HepG2 (cell line): Measurements from ENCODE around the gene ZFP90. TPM values are rescaled to one million over a fixed set of nuclear protein-coding genes. Genes with fewer than 3 reads are reported as not detected.
A peak's percentile ranks its signal among the peaks of the same experiment; 100 is the strongest.

Experiments used
- ARNTL ChIP-seq: sonication (generic); formaldehyde crosslinking; IDR thresholded peaks from 2 replicates; pipeline ENCODE4 v1.4.0; 2020; ENCODE audit warnings: mild to moderate bottlenecking, missing genetic modification reagents
- EEA1 ChIP-seq: sonication (generic); formaldehyde crosslinking; IDR thresholded peaks from 2 replicates; pipeline ENCODE4 v1.5.1; 2020; ENCODE audit warnings: mild to moderate bottlenecking, missing genetic modification reagents, borderline replicate concordance
- EED ChIP-seq: sonication (generic); formaldehyde crosslinking; IDR thresholded peaks from 2 replicates; pipeline ENCODE4 v1.5.0; 2020; ENCODE audit warnings: mild to moderate bottlenecking, missing genetic modification reagents
- FIP1L1 ChIP-seq: fragments of 200-400 bp; formaldehyde crosslinking; IDR thresholded peaks from 2 replicates; pipeline ENCODE4 v1.6.1; 2018; ENCODE audit warnings: low read depth, mild to moderate bottlenecking, low read length, moderate library complexity, borderline replicate concordance; ENCODE audit not compliant: insufficient read depth
- GTF2F1 ChIP-seq: fragments of 150-350 bp; IDR thresholded peaks from 2 replicates; pipeline ENCODE4 v1.6.1; 2014; ENCODE audit warnings: low read length
- HNF4A ChIP-seq: sonication (generic); formaldehyde crosslinking; IDR thresholded peaks from 2 replicates; pipeline ENCODE4 v1.4.0; 2020; ENCODE audit warnings: missing genetic modification reagents
- HNF4G ChIP-seq, 2 experiments: sonication (generic) in 1 of 2; formaldehyde crosslinking in 1 of 2; IDR thresholded peaks; 2 replicates each; pipeline versions ENCODE4 v1.4.0 to v1.6.1; 2011 to 2020; ENCODE audit warnings: borderline replicate concordance in 2 of 2, low read depth in 2 of 2, mild to moderate bottlenecking in 2 of 2, low read length in 1 of 2, missing genetic modification reagents in 1 of 2, moderate library complexity in 1 of 2
- NCOA5 ChIP-seq: sonication (generic); formaldehyde crosslinking; IDR thresholded peaks from 2 replicates; pipeline ENCODE4 v1.4.0; 2020; ENCODE audit warnings: missing genetic modification reagents
- NFAT5 ChIP-seq: sonication (generic); formaldehyde crosslinking; IDR thresholded peaks from 2 replicates; pipeline ENCODE4 v1.4.0; 2020; ENCODE audit warnings: missing genetic modification reagents
- NR2F1 ChIP-seq, 2 experiments: fragments of 450-650 bp in 1 of 2; formaldehyde crosslinking in 1 of 2; IDR thresholded peaks; 2 replicates each; pipeline versions ENCODE4 v1.5.0 to v1.6.1; 2016 to 2020; ENCODE audit warnings: mild to moderate bottlenecking in 1 of 2, missing compliant biosample characterization in 1 of 2, missing genetic modification reagents in 1 of 2, moderate library complexity in 1 of 2
- PAXIP1 ChIP-seq: sonication (generic); formaldehyde crosslinking; conservative IDR thresholded peaks from 2 replicates; pipeline ENCODE4 v1.4.0; 2020; ENCODE audit warnings: mild to moderate bottlenecking, missing genetic modification reagents, moderate library complexity
- POLR2A ChIP-seq, 2 experiments: IDR thresholded peaks; 2 replicates each; pipeline ENCODE4 v1.6.1; 2011; ENCODE audit warnings: low read depth in 2 of 2, low read length in 2 of 2, mild to moderate bottlenecking in 1 of 2, moderate library complexity in 1 of 2; ENCODE audit not compliant: insufficient read depth in 1 of 2
- RCOR2 ChIP-seq: IDR thresholded peaks from 2 replicates; pipeline ENCODE4 v1.6.1; 2016; ENCODE audit warnings: missing biosample characterization, missing genetic modification reagents
- RXRB ChIP-seq: IDR thresholded peaks from 2 replicates; pipeline ENCODE4 v1.6.1; 2016; ENCODE audit warnings: borderline replicate concordance, missing genetic modification reagents, missing compliant biosample characterization
- ZBTB7A ChIP-seq: sonication (generic); formaldehyde crosslinking; IDR thresholded peaks from 2 replicates; pipeline ENCODE4 v1.8.0; 2022; ENCODE audit warnings: mild to moderate bottlenecking, missing genetic modification reagents
- ZKSCAN8 ChIP-seq: IDR thresholded peaks from 2 replicates; pipeline ENCODE4 v1.6.1; 2016; ENCODE audit warnings: borderline replicate concordance, missing genetic modification reagents, missing compliant biosample characterization
- ZNF33B ChIP-seq: sonication (generic); formaldehyde crosslinking; IDR thresholded peaks from 2 replicates; pipeline ENCODE4 v1.5.1; 2020; ENCODE audit warnings: mild to moderate bottlenecking, missing genetic modification reagents
- ZNF543 ChIP-seq: sonication (generic); formaldehyde crosslinking; IDR thresholded peaks from 2 replicates; pipeline ENCODE4 v1.4.0; 2020; ENCODE audit warnings: mild to moderate bottlenecking, missing genetic modification reagents
- ZNF546 ChIP-seq: sonication (generic); formaldehyde crosslinking; conservative IDR thresholded peaks from 2 replicates; pipeline ENCODE4 v1.8.1; 2023; ENCODE audit warnings: mild to moderate bottlenecking, missing genetic modification reagents
- ZNF766 ChIP-seq: sonication (generic); formaldehyde crosslinking; IDR thresholded peaks from 2 replicates; pipeline ENCODE4 v1.5.0; 2020; ENCODE audit warnings: missing genetic modification reagents, borderline replicate concordance
- polyA plus RNA-seq, 8 experiments: library from polyadenylated mRNA; depleted of rRNA in 3 of 8; stranded (reverse) in 7 of 8; unstranded in 1 of 8; fragments of >200 nt; fragmentation: Illumina TruSeq in 4 of 8; extraction: Trizol in 4 of 8; gene quantifications; 2 replicates each; pipeline versions ENCODE4 v1.2.1 to v1.2.3, GENCODE V29; 2011 to 2016; ENCODE audit warnings: low read depth in 4 of 8, missing spikeins in 1 of 8, mixed read lengths in 1 of 8; ENCODE audit not compliant: insufficient read depth in 1 of 8
- total RNA-seq, 5 experiments: library from RNA; depleted of rRNA; stranded (reverse); fragments of >200 nt; fragmentation: Illumina TruSeq; extraction: Trizol; gene quantifications; 2 replicates each; pipeline ENCODE4 v1.2.3, GENCODE V29; 2016; ENCODE audit warnings: low read depth in 1 of 5

Gene ZFP90
- total and polyA plus RNA-seq, 2 of the 13 experiments (the other 11 are each of a cell fraction or from before 2014, with no cell fraction given), result 17.6 to 18.9 TPM

GRCh38 chr16:68590201-68590994, 51.3 kb downstream of the ZFP90 start (continued):
- TF ChIP-seq EEA1 (CRISPR knock-in tag) (no peak), ZNF766 (CRISPR knock-in tag) (0 out of 2 replicates have a peak, but pooled peaks have one; percentile 47), RCOR2 (CRISPR knock-in tag) (no peak), POLR2A (IDR thresholded peaks at IDR 0.05; ENCODE audit: insufficient read depth in 1 of 2, low read depth in 2 of 2, low read length in 2 of 2) (no peak), HNF4G (IDR thresholded peaks at IDR 0.05; ENCODE audit: borderline replicate concordance, low read depth, low read length) (no peak), HNF4G (CRISPR knock-in tag; IDR thresholded peaks at IDR 0.05; ENCODE audit: borderline replicate concordance, low read depth) (no peak), EED (CRISPR knock-in tag) (peak; percentile 7; the same call in 1 of the 2 replicates), ZNF543 (CRISPR knock-in tag) (no peak), ZNF33B (CRISPR knock-in tag) (no peak), NR2F1 (CRISPR knock-in tag; IDR thresholded peaks at IDR 0.05) (no peak), PAXIP1 (no peak), NFAT5 (CRISPR knock-in tag) (no peak), NCOA5 (CRISPR knock-in tag) (no peak), GTF2F1 (no peak), ARNTL (CRISPR knock-in tag) (no peak), HNF4A (CRISPR knock-in tag) (no peak), FIP1L1 (no peak), RXRB (CRISPR knock-in tag) (0 out of 2 replicates have a peak, but pooled peaks have one; percentile 32), ZNF546 (CRISPR knock-in tag) (0 out of 2 replicates have a peak, but pooled peaks have one; percentile 50), ZBTB7A (peak; percentile 27; the same call in 1 of the 2 replicates), ZKSCAN8 (CRISPR knock-in tag) (0 out of 2 replicates have a peak, but pooled peaks have one; percentile 29)
